Measurements from ENCODE around the gene SAMD4B. TPM values are rescaled to one million over a fixed set of nuclear protein-coding genes. Genes with fewer than 3 reads are reported as not detected.

The SAMD4B gene
- total RNA-seq, 1 donor from 2014 or later: 22.4 TPM

GRCh38 chr19:39386557-39386956 lies 44.3 kb downstream of the SAMD4B start:
- Histone ChIP-seq H3K9me3 (ENCODE audit: control insufficient read depth in 3 of 3, low read length in 3 of 3) (no peaks in the 10 kb centered on the region), H3K36me3 (ENCODE audit: control insufficient read depth in 3 of 3, insufficient read depth in 3 of 3, low read length in 3 of 3) (peaks cover 62 to 66% (median 63%) of the 10 kb centered on the region in 3 donors), H3K4me1 (ENCODE audit: control insufficient read depth in 3 of 3, insufficient read depth in 3 of 3, low read length in 3 of 3) (peaks cover 12 to 21% (median 13%) of the 10 kb centered on the region in 3 donors), H3K9ac (ENCODE audit: low read depth in 1 of 3, low read length in 3 of 3) (no peak overlapping the region), H3K4me3 (ENCODE audit: low read length in 3 of 3) (no peak overlapping the region), H3K27ac (ENCODE audit: low read depth, low read length) (no peak overlapping the region), H3K27me3 (ENCODE audit: control insufficient read depth in 3 of 3, insufficient read depth in 3 of 3, low read length in 3 of 3) (no peaks in the 10 kb centered on the region)

- H3K4me3 ChIP-seq (ENCODE audit: low read length in 3 of 3): no peak overlapping the region
- H3K4me1 ChIP-seq (ENCODE audit: control insufficient read depth in 3 of 3, insufficient read depth in 3 of 3, low read length in 3 of 3): peaks cover 19 to 31% (median 21%) of the 10 kb centered on the region in 3 donors
- no peak overlapping the region for H3K9ac ChIP-seq (ENCODE audit: low read depth in 1 of 3, low read length in 3 of 3)
- no peak overlapping the region for H3K27ac ChIP-seq (ENCODE audit: low read depth, low read length)
- H3K27me3 ChIP-seq (ENCODE audit: control insufficient read depth in 3 of 3, insufficient read depth in 3 of 3, low read length in 3 of 3): no peaks in the 10 kb centered on the region
- no peaks in the 10 kb centered on the region for H3K9me3 ChIP-seq (ENCODE audit: control insufficient read depth in 3 of 3, low read length in 3 of 3)
- peaks cover 49 to 54% (median 52%) of the 10 kb centered on the region in 3 donors for H3K36me3 ChIP-seq (ENCODE audit: control insufficient read depth in 3 of 3, insufficient read depth in 3 of 3, low read length in 3 of 3)
Measured at GRCh38 chr19:39388657-39389056, 46.4 kb downstream of the SAMD4B start.

GRCh38 chr19:39389631-39390414 lies 47.6 kb downstream of the SAMD4B start:
- Histone ChIP-seq H3K27me3 (ENCODE audit: control insufficient read depth in 3 of 3, insufficient read depth in 3 of 3, low read length in 3 of 3) (no peaks in the 10 kb centered on the region), H3K4me1 (ENCODE audit: control insufficient read depth in 3 of 3, insufficient read depth in 3 of 3, low read length in 3 of 3) (peaks cover 21 to 32% (median 21%) of the 10 kb centered on the region in 3 donors), H3K9ac (ENCODE audit: low read depth in 1 of 3, low read length in 3 of 3) (peak overlapping the region; percentile 99 to 100 (median 100)), H3K36me3 (ENCODE audit: control insufficient read depth in 3 of 3, insufficient read depth in 3 of 3, low read length in 3 of 3) (peaks cover 49 to 60% (median 50%) of the 10 kb centered on the region in 3 donors), H3K4me3 (ENCODE audit: low read length in 3 of 3) (peak overlapping the region; percentile 92 to 100 (median 99)), H3K9me3 (ENCODE audit: control insufficient read depth in 3 of 3, low read length in 3 of 3) (no peaks in the 10 kb centered on the region), H3K27ac (ENCODE audit: low read depth, low read length) (peak overlapping the region; percentile 99)

- peaks cover 21 to 32% (median 21%) of the 10 kb centered on the region in 3 donors for H3K4me1 ChIP-seq (ENCODE audit: control insufficient read depth in 3 of 3, insufficient read depth in 3 of 3, low read length in 3 of 3)
- no peaks in the 10 kb centered on the region for H3K27me3 ChIP-seq (ENCODE audit: control insufficient read depth in 3 of 3, insufficient read depth in 3 of 3, low read length in 3 of 3)
- peak overlapping the region; percentile 99 for H3K27ac ChIP-seq (ENCODE audit: low read depth, low read length)
- peak overlapping the region; percentile 92 to 100 (median 99) for H3K4me3 ChIP-seq (ENCODE audit: low read length in 3 of 3)
- peak overlapping the region; percentile 99 to 100 (median 100) for H3K9ac ChIP-seq (ENCODE audit: low read depth in 1 of 3, low read length in 3 of 3)
- no peaks in the 10 kb centered on the region for H3K9me3 ChIP-seq (ENCODE audit: control insufficient read depth in 3 of 3, low read length in 3 of 3)
- peaks cover 52 to 59% (median 53%) of the 10 kb centered on the region in 3 donors for H3K36me3 ChIP-seq (ENCODE audit: control insufficient read depth in 3 of 3, insufficient read depth in 3 of 3, low read length in 3 of 3)
Measured at GRCh38 chr19:39390451-39390750, 48.2 kb downstream of the SAMD4B start.

- H3K36me3 ChIP-seq (ENCODE audit: control insufficient read depth in 3 of 3, insufficient read depth in 3 of 3, low read length in 3 of 3): peaks cover 50 to 56% (median 50%) of the 10 kb centered on the region in 3 donors
Measured at GRCh38 chr19:39390751-39391437, 48.7 kb downstream of the SAMD4B start, which contains the start of the genes MED29 and PAF1. Gene MED29, plus strand, starts transcription at chr19:39391378. Its CDS starts 45 bp downstream, at chr19:39391423. Gene PAF1, minus strand, starts transcription at chr19:39391106. Its CDS starts 242 bp downstream, at chr19:39390864.

GRCh38 chr19:39397360-39398296 lies 55.4 kb downstream of the SAMD4B start:
- peaks cover 15 to 22% (median 17%) of the 10 kb centered on the region in 3 donors for H3K36me3 ChIP-seq (ENCODE audit: control insufficient read depth in 3 of 3, insufficient read depth in 3 of 3, low read length in 3 of 3)
- peak overlapping the region; percentile 69 to 77 (median 70) for H3K9ac ChIP-seq (ENCODE audit: low read depth in 1 of 3, low read length in 3 of 3)

More at GRCh38 chr19:39390751-39391437, 48.7 kb downstream of the SAMD4B start, which contains the start of the genes MED29 and PAF1:
- no peaks in the 10 kb centered on the region for H3K27me3 ChIP-seq (ENCODE audit: control insufficient read depth in 3 of 3, insufficient read depth in 3 of 3, low read length in 3 of 3)
- peaks cover 21 to 32% (median 21%) of the 10 kb centered on the region in 3 donors for H3K4me1 ChIP-seq (ENCODE audit: control insufficient read depth in 3 of 3, insufficient read depth in 3 of 3, low read length in 3 of 3)
- peak within 1 kb of the TSS; percentile 99 for H3K27ac ChIP-seq (ENCODE audit: low read depth, low read length)
- H3K9me3 ChIP-seq (ENCODE audit: control insufficient read depth in 3 of 3, low read length in 3 of 3): no peaks in the 10 kb centered on the region
- H3K9ac ChIP-seq (ENCODE audit: low read depth in 1 of 3, low read length in 3 of 3): peak within 1 kb of the TSS; percentile 99 to 100 (median 100)
- peak within 1 kb of the TSS; percentile 92 to 100 (median 99) for H3K4me3 ChIP-seq (ENCODE audit: low read length in 3 of 3)

GRCh38 chr19:39398297-39398864 lies 56.2 kb downstream of the SAMD4B start:
- H3K4me1 ChIP-seq (ENCODE audit: control insufficient read depth in 3 of 3, insufficient read depth in 3 of 3, low read length in 3 of 3): peaks cover 25 to 43% (median 34%) of the 10 kb centered on the region in 3 donors

More at GRCh38 chr19:39397360-39398296, 55.4 kb downstream of the SAMD4B start:
- H3K4me1 ChIP-seq (ENCODE audit: control insufficient read depth in 3 of 3, insufficient read depth in 3 of 3, low read length in 3 of 3): peaks cover 25 to 43% (median 34%) of the 10 kb centered on the region in 3 donors
- H3K27ac ChIP-seq (ENCODE audit: low read depth, low read length): peak overlapping the region; percentile 89
- peak overlapping the region; percentile 43 to 62 (median 60) for H3K4me3 ChIP-seq (ENCODE audit: low read length in 3 of 3)
- H3K27me3 ChIP-seq (ENCODE audit: control insufficient read depth in 3 of 3, insufficient read depth in 3 of 3, low read length in 3 of 3): no peaks in the 10 kb centered on the region
- no peaks in the 10 kb centered on the region for H3K9me3 ChIP-seq (ENCODE audit: control insufficient read depth in 3 of 3, low read length in 3 of 3)

GRCh38 chr19:39399668-39400050 lies 57.4 kb downstream of the SAMD4B start:
- no peak overlapping the region for H3K4me3 ChIP-seq (ENCODE audit: low read length in 3 of 3)
- no peaks in the 10 kb centered on the region for H3K9me3 ChIP-seq (ENCODE audit: control insufficient read depth in 3 of 3, low read length in 3 of 3)
- no peaks in the 10 kb centered on the region for H3K27me3 ChIP-seq (ENCODE audit: control insufficient read depth in 3 of 3, insufficient read depth in 3 of 3, low read length in 3 of 3)
- no peak overlapping the region for H3K9ac ChIP-seq (ENCODE audit: low read depth in 1 of 3, low read length in 3 of 3)
- no peak overlapping the region for H3K27ac ChIP-seq (ENCODE audit: low read depth, low read length)
- peaks cover 6 to 13% (median 8%) of the 10 kb centered on the region in 3 donors for H3K36me3 ChIP-seq (ENCODE audit: control insufficient read depth in 3 of 3, insufficient read depth in 3 of 3, low read length in 3 of 3)
- H3K4me1 ChIP-seq (ENCODE audit: control insufficient read depth in 3 of 3, insufficient read depth in 3 of 3, low read length in 3 of 3): peaks cover 25 to 45% (median 38%) of the 10 kb centered on the region in 3 donors

More at GRCh38 chr19:39398297-39398864, 56.2 kb downstream of the SAMD4B start:
- peak overlapping the region; percentile 40 to 77 (median 69) for H3K9ac ChIP-seq (ENCODE audit: low read depth in 1 of 3, low read length in 3 of 3)
- peaks cover 13 to 21% (median 16%) of the 10 kb centered on the region in 3 donors for H3K36me3 ChIP-seq (ENCODE audit: control insufficient read depth in 3 of 3, insufficient read depth in 3 of 3, low read length in 3 of 3)
- H3K4me3 ChIP-seq (ENCODE audit: low read length in 3 of 3): no peak overlapping the region
- H3K9me3 ChIP-seq (ENCODE audit: control insufficient read depth in 3 of 3, low read length in 3 of 3): no peaks in the 10 kb centered on the region
- H3K27me3 ChIP-seq (ENCODE audit: control insufficient read depth in 3 of 3, insufficient read depth in 3 of 3, low read length in 3 of 3): no peaks in the 10 kb centered on the region
- H3K27ac ChIP-seq (ENCODE audit: low read depth, low read length): peak overlapping the region; percentile 89

- peaks cover 27 to 45% (median 38%) of the 10 kb centered on the region in 3 donors for H3K4me1 ChIP-seq (ENCODE audit: control insufficient read depth in 3 of 3, insufficient read depth in 3 of 3, low read length in 3 of 3)
- H3K9ac ChIP-seq (ENCODE audit: low read depth in 1 of 3, low read length in 3 of 3): no peak overlapping the region
- no peak overlapping the region for H3K27ac ChIP-seq (ENCODE audit: low read depth, low read length)
- peaks cover 3 to 11% (median 7%) of the 10 kb centered on the region in 3 donors for H3K36me3 ChIP-seq (ENCODE audit: control insufficient read depth in 3 of 3, insufficient read depth in 3 of 3, low read length in 3 of 3)
- H3K4me3 ChIP-seq (ENCODE audit: low read length in 3 of 3): no peak overlapping the region
- no peaks in the 10 kb centered on the region for H3K9me3 ChIP-seq (ENCODE audit: control insufficient read depth in 3 of 3, low read length in 3 of 3)
- no peaks in the 10 kb centered on the region for H3K27me3 ChIP-seq (ENCODE audit: control insufficient read depth in 3 of 3, insufficient read depth in 3 of 3, low read length in 3 of 3)
Measured at GRCh38 chr19:39400061-39400460, 57.8 kb downstream of the SAMD4B start.
